GM10847 (cell line): ENCODE data around the gene RABGAP1L.

ENCODE experiments used
- POLR2A ChIP-seq: IDR thresholded peaks from 2 replicates; pipeline ENCODE4 v1.6.1; 2011; ENCODE audit not compliant: insufficient read length; ENCODE audit errors: extremely low read depth

The RABGAP1L gene

DNA sequence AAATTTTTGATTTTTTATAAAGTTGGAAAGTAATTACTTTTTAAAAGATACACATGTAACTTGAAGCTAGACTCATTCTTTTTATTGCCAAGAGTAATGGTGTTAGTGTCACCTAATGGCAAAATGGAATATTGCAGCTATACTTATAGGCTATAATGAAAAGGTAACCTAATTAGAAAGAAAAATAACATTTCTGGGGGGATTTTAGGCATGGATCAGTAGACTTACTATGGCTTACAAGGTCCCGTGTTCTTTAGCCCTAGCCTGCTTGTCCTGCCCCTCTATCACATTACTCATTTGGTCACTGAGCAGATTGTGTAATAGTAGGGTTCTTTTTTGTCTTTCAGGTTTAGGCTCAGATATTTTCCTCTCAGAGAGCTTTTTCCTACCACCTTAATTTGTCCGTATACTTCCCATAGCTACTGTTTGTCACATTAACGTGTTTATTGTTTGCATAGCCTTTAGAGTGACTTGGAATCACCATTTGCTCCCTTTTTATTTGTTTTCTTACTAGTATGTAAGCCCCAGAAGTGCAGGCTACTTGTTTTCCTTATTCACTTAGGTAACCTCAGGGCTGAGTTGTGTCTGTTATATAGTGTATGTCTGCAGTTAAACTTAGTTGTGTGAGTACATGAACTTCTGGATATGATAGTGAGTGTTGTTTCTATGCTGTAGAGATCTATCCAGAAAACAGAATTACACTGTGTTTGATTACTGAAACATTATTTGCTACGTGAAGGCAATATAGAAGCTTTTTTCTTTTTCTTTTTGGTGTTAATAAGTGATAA lies 58.7 kb downstream of the RABGAP1L start:
- no peak for TF ChIP-seq POLR2A

DNA sequence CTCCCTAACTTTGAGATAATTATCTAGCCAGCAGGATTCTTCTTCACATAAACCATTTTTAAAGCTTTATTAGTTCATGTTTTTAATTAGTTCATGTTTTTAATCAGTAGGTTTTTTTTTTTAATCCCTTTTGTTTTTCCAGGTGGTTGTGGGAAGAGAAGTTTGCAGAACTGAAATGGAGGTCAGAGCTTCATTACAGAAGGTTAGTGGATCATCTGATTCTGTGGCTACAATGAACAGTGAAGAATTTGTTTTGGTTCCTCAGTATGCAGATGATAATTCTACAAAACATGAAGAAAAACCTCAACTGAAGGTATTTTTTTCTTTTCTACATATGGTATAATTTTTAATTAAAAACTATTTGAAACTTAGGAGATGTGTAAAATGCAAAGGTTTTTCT lies 59.7 kb downstream of the RABGAP1L start:
- no peak for TF ChIP-seq POLR2A

DNA sequence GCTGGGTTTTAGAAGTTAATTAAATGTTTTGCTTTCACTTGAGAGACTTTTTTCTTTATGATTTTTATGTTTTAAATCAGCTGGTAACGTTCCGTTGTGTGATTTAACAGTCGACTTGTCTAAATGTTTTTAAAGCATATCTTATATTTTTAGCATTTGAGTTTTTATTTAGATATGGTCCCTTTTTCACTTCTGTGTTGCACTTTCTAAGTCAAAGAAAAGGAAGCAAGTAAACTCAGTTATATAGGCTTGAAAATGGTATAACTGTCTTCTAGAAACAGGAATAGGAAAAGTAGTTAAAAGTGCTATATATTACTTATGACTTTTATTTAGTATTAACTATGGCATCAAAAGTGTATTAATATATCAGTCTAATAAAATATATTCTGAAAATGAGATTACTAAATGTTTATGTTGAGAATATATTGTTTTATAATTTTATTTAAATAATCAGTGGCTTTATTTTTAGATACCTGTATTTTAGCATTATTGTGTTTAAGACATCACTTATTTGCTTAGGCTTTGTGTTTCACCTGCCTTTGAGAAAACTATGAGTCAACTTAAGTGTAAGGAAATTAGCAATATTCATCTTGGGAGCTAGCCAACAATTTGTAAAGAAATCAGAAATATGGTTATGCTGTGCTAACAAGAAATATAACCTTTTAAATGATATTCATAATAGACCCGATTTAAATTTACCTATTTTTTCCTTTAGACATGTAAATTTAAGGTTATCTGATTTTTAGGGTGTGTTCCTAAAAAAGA lies 60.5 kb downstream of the RABGAP1L start:
- TF ChIP-seq POLR2A, result no peak

DNA sequence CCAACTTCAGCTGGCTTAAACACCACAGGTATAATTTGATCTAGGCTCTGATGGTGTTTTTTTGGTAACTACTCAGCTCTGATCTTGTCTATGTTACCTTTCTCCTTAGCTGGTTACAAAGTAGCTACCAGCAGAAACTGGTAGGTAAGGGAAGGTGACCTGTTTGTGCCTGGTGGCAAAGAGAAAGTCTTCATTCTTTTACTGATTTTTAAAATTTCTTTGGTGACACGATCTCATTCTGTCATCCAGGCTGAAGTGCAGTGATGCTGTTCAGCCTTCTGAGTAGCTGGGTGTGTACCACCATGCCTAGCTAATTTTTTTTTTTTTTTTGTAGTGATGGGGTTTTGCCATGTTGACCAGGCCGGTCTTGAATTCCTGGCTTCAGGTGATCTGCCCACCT lies 62.4 kb downstream of the RABGAP1L start:
- TF ChIP-seq POLR2A, result no peak

DNA sequence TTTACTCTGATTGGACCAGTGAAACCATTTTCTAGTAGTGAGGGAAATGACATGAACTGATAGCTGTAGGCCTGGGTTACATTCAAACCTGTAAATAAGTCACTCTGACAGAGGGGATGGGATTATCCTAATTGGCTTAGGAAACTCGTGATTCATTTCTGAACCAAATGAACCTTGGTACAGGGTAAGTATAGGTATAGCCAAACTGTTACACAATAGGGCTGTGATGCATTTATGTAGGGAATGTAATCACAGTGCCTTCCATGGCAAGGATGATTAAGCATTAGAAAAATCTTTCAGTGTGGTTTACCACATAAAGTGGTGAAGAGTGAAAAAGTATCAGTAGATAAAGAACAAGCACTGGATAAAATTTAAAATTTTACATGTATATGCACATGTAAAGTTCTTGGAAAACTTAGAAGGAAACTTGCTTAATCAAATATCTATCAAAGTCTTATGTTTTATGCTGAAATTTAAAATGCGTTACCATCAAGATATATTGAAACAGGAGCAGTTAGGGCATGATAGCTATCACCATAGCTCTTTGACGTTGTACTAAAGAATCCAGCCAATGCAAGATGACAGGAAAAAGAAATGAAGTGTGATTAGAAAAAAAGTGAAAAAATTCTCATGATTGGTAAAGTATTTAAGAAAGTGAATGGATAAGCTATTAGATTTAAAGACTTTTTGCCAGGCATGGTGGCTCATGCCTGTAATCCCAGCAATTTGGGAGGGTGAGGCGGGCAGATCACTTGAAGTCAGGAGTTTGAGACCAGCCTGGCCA lies 63.0 kb downstream of the RABGAP1L start:
- no peak for TF ChIP-seq POLR2A

DNA sequence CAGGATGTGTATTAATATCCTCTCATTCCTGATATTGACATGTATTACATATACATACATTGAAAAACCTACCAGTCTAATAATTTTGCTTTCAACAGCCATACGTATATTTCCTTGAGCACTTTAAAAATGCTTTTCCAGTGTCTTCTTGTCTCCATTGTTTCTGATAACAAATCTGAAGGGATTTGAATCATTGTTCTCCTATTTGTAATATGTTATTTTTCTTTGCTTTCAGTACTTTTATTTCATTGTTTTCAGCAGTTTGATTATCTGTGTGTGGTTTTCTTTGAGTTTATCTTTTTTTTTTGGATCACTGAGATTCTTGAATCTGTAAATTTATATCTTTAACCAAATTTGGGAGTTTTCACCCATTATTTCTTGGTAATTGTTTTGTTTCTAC lies 65.3 kb downstream of the RABGAP1L start:
- TF ChIP-seq POLR2A, result no peak

DNA sequence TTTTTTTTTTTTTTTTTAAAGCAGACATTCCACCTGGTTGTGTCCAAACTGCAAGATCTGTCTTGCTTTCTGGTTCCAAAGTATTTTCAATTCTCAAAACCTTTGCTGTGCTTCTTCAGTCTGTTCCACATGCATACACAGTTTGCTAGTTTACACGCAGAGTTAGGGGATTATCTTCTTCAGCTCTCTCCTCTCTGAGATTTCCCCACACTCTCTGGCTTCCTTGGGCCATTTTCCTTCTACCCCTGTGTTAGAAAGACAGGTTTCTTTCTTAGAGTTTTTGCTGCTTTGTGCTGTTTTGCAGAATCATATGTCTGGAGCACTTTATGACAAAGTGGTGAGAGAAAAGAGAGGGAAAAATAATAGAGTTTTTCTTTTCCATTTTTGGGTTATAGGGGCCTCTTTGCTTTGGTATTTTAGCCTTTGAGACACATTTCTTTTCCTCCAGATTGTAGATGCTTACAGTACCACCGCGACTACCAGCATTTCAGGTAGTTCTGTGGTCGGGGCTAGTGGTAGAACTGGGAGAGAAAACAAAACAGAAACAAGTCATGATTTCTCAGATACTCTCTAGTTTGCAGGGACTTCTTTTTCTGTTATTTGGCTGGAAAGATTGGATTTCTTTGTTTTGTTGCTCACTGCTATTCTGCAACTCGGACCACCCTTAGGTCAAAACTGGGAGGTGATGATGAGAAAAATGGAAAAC lies 66.3 kb downstream of the RABGAP1L start:
- no peak for TF ChIP-seq POLR2A

DNA sequence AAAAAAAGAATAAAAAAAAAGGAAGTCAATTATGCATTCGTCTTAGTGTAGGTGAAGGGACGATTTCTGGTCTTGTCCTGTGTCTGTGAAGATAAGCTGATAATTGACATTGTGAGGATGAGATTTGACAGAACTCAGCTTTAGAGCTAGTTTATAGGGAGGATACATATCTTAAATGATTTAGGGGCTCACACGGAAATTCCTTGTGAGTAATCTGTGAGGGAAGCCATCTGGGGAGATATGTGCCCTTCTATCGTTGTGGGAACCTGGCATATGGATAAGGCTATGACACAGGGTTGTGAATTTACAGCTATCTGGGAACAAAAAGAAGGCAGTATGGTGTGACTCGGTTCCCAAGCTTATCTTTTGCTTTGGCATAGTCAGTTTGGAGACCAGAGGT lies 71.1 kb downstream of the RABGAP1L start:
- no peak for TF ChIP-seq POLR2A

DNA sequence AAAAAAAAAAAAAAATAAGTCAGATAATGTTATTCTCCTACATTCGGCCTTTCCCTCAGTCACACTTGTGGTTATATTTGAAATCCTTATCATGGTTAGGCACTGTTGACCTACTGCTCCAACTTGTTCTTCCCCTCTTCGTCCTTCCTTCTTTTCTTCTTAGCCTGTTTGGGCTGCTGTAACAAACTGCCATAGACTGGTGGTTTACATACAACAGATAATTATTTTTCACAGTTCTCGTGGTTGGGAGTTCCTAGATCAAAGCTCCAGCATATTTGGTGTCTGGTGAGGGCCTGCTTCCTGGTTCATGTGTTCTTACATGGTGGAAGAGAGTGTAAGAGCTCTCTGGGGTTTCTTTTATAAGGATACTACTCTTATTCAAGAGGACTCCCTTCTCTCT lies 73.4 kb downstream of the RABGAP1L start:
- TF ChIP-seq POLR2A, result no peak

DNA sequence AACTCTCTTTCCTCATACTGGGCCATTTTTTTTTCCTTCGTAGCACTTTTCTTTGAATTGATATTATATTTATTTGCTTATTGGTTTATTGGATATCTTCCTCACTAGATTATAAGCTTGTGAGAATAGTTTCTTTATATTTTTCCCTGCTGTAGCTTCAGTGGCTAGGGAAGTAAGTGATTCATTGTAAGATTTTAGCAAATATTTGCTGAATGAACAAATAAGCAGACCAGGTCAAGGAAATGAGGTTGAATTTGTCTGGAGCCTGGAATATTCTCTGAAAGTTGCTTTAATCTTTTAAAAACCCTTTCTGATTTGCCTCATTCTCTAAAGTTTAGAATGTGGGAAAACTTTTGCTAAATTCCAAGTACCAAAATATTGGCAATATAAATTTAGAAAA lies 80.2 kb downstream of the RABGAP1L start:
- TF ChIP-seq POLR2A, result no peak

DNA sequence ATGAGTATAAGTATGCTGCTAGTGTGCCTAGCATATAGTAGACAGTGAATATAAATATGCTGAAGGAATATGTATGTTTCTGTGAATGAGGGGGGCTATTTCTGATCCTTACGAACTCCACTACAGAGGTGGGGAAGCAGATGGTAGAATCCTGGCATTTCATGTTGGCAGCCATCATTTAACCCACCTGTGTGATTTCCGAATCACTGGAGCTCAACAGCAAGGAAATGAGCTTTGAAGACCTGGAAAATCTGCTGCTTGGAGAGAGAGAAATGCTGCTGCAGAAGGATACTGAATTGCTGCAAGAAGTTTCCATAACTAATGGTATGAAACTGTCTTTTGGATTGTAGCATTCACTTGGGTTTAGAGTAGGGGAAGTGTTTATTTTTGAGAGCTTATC lies 83.5 kb downstream of the RABGAP1L start:
- no peak for TF ChIP-seq POLR2A

DNA sequence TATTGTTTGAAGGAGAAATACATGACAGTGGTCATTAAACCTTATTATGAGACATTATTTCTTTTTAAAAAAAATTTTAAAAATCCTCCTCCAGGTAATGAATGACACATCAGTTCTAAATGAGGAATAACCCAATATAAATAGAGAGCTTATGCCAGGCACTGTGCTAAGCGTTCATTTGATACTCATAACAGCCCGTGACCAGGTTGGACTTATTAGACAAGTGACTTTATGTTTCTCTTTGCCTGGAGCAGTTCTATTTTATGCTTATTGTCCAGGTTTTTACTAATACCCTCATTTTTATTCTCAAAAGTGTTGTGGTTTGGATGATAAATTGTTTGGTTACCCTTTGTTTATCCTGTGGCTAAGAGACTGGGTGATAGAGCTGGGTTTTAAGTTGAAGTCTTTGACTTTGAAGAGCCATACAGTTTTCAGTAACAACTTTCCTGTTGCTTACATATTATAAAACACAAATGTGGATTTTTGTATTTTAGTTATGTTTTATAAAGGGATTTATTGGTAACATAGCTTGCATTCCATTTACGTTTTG lies 84.2 kb downstream of the RABGAP1L start:
- TF ChIP-seq POLR2A, result no peak

DNA sequence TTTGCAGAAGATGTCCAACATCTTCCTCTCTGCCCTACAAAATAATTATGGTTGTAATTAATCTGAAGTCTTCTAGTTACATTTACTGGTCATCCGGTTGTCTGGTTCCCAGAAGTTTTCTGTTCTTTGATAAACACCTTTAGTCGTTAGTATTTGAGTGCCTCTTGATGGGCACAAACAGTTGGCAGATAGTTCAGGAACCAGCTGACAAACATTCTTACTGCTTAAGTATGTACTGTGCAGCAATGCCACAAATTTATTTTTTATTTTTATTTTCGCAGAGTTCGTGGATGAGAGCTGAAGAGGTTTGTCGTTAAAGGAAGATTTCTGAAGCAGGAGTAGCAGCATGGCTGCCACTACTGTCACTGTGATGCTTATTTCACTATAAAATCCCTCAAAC lies 84.7 kb downstream of the RABGAP1L start:
- no peak for TF ChIP-seq POLR2A

DNA sequence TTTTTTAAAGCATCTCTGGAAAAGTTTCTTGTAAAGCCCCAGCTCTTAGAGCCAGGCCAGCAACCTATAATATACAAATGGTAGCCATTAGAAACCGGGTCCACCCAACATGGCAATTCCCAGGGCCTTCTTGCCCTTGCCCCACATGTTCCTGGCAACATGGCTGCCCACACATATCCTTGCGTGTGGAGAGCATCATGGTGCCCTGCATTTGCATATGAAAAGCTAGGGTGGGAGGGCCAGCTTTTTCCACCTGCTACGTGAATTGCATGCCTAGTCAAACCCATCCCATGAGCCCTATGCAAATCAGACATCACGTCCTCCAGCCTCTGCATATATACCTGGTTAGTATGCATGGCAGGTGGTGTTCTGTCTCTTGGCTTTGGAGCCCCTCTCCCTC lies 88.2 kb downstream of the RABGAP1L start:
- TF ChIP-seq POLR2A, result no peak

DNA sequence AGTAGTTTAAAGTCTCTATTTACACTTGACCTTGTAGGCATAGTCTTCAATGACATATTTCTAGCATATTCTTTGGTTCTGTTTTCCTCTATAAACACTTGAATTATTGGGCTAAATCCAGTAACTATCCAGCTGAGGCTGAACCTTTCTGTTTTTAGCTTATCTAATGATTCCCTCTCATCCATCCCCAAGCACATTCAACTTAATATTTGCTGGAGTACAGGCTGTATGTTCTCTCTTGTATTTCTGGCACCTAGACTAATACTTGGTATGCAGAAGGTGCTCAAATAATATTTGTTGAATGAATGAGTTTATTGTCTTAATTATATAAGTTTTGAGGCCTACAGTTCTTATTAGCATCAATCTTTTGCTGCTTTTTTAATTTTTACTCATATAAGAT lies 88.7 kb downstream of the RABGAP1L start:
- TF ChIP-seq POLR2A, result no peak
